ENCODE results near the gene AKAP9.

DNA sequence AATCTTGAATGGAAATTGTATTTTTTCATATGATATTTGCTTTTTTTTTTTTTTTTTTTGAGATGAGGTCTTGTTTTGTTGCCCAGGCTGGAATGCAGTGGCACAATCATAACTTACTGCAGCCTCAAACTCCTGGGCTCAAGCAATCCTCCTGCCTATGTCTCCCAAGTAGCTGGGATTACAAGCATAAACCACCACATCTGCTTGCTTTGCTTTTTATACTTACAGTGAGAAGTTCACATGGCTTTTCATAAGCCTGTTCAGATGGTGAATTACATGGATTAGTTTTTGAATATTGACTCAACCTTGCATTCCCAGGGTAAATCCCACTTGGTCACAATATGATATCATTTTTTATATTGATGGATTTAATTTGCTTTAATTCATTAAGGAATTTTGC, 216.3 kb downstream of the AKAP9 start:
- TF ChIP-seq, protein P1, sequence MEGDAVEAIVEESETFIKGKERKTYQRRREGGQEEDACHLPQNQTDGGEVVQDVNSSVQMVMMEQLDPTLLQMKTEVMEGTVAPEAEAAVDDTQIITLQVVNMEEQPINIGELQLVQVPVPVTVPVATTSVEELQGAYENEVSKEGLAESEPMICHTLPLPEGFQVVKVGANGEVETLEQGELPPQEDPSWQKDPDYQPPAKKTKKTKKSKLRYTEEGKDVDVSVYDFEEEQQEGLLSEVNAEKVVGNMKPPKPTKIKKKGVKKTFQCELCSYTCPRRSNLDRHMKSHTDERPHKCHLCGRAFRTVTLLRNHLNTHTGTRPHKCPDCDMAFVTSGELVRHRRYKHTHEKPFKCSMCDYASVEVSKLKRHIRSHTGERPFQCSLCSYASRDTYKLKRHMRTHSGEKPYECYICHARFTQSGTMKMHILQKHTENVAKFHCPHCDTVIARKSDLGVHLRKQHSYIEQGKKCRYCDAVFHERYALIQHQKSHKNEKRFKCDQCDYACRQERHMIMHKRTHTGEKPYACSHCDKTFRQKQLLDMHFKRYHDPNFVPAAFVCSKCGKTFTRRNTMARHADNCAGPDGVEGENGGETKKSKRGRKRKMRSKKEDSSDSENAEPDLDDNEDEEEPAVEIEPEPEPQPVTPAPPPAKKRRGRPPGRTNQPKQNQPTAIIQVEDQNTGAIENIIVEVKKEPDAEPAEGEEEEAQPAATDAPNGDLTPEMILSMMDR (IDR thresholded peaks at IDR 0.05): no peak
- no peak for TF ChIP-seq POLR2A (IDR thresholded peaks at IDR 0.05)
- TF ChIP-seq EP300 (IDR thresholded peaks at IDR 0.05): no peak
- no peak for TF ChIP-seq POLR2AphosphoS5 (IDR thresholded peaks at IDR 0.05)

Data from upper lobe of left lung (tissue), 4 donors.